HPDE6-E6E7 (cell line): Measurements from ENCODE around the gene CCDC38.
"Not testable (repeated sequence)": the region's sequence is repeated elsewhere in the genome, so short reads cannot be mapped to it uniquely, and the experiment has no call there.

Experiments used
- DNase-seq: peaks from one replicate; pipeline ENCODE4 v3.0.0; 2011; ENCODE audit warnings: missing footprints; ENCODE audit errors: extremely low spot score

CCDC38 gene

DNA sequence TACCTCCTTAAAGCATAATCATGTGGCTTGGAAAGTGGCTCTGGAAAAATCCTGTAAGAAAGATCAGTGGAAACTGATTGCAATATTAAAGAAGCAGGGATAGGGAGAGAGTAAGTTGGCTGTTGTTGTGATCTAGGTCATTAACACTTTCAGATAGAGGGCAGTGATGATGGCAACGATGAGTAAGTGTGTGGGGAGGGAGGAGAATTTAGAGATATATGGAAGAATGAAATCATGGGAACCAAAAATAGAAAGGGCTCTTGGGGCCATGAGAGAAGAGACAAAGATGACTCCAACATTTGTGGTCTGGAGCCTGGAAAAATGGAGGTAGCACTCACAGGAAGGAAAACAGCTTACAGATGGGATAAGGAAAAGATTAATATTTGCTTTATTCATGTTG is 60.3 kb downstream of the CCDC38 start:
- DNase-seq, result no peak

DNA sequence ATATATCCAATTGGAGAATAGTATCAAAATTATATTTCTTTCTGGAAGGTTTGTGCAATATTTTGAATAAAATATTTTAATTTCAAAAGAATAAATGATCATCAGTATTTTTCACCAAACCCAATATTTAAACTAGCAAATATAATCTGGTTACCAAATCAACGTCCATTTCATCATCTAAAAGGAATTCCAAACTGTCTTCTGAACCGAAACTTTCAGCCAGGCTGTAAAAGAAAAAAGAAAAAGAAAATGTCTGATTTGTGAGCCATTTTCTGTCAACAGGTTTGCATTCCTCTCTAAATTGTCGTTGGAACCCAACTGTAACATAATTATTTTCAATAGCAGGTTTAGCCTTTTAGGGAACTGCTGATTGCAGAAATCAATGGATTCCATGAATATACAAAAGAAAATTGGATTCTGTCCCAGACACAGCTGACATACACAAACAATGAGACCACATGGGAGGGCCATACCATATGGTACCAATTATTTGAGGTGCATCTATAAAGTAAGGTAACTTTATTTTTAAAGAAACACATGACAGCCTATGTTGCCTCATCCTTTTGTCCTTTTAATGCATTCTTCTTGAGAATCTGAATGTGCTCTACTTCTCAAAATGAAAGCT is 61.0 kb downstream of the CCDC38 start:
- DNase-seq, result no peak

DNA sequence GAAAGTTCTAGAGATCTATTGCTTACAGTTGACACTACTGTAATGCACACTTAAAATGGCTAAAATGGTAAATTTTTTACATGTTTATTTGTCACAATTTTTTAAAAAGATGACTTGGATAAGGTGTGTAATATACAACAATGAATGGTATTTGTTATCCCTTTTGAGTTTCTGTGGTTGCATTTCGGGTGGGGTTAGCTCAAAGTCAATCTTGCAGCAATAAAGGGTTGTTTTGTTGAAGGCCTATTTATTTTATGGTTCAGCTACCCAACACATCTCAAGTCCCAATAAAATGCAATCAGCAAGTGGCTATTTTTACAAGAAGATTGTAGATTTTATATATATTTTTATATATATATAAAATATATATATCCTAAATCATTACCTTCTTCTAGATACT is 61.5 kb downstream of the CCDC38 start:
- no peak for DNase-seq

DNA sequence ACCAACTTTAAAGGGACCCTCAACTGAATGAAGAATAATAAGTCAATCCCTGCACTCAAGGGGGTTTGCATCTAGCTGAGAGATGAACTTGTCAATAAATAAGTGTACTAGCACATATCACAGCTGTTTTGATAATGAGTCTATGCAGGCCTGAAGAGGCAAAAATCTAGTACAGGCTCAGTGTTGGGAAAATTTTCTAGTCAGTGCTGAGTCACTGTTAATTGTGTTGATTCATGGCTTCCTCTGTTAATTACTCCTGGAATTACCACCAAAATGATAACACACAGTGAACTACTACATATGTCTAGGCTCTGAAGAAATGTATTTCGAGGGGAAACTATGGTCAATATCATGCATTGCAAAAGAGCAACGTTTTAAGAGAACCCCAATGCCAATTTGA is 64.8 kb downstream of the CCDC38 start:
- no peak for DNase-seq

DNA sequence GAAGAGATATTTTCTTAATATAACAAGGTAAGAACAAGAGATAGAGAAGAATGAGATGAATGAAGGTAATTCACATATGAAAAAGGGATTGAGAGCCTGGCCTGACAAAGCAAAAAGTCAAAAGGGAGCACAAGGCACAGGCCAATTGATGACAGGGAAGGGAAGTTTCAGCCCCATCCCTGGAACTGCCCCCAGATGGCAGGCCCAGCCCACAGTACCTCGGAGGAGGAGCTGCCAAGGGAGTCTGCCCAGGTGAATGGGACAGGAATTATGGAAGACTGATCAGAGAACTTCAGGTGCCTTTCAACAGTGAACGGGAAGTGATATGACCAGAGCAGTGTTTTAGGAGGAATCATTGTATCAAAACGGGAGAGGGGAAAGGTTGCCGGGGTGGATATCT is 68.0 kb downstream of the CCDC38 start:
- DNase-seq, result no peak

DNA sequence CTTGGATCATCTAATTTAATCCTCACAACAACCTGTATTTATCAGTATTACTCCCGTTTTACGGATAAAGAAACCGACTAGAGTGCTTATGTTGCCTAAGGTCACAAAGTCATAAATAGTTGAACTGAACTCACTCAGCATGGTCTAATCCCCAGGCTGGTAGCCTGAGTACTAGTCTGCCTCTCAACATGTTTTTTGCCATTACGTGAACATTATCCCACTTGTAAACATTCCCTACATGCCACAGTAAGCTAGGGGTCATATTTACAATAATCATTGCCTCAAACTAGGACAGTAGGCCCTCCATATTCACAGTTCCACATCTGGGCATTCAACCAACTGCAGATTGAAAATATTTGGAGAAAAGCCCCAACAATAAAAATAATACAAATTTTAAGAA is 71.5 kb downstream of the CCDC38 start:
- no peak for DNase-seq

DNA sequence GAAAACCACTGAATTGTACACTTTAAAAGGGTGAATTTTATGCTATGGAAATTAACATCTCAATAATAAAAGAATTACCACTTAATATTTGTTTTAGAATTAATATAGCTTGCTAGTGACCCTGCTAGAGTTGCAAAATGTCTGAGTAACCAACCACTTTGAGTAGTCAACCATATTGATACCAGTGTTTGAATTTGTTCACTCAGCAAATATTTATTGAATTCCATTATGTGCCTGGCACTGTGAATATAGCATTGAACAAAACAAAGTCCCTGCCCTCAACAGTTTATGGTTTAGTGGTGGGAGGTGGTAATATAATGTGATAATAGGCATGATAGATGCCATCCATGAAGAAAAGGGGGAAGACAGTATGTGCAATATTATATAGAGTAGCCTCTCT is 79.1 kb downstream of the CCDC38 start:
- no peak for DNase-seq

DNA sequence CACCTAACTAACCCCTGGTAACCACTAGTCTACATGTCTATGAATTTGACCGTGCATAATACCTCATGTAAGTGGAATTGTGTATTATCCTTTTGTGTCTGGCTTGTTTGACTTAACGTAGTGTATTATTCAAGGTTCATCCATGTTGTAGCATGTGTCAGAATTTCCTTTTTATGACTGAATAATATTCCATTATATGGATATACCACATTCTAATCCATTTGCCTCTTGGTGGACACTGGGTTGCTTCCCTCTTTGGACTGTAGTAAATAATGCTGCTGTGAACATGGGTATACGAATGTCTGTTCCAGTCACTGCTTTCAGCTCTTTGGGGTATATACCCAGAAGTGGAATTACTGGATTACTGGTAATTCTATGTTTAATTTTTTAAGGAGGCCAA is 80.4 kb downstream of the CCDC38 start:
- no peak for DNase-seq

DNA sequence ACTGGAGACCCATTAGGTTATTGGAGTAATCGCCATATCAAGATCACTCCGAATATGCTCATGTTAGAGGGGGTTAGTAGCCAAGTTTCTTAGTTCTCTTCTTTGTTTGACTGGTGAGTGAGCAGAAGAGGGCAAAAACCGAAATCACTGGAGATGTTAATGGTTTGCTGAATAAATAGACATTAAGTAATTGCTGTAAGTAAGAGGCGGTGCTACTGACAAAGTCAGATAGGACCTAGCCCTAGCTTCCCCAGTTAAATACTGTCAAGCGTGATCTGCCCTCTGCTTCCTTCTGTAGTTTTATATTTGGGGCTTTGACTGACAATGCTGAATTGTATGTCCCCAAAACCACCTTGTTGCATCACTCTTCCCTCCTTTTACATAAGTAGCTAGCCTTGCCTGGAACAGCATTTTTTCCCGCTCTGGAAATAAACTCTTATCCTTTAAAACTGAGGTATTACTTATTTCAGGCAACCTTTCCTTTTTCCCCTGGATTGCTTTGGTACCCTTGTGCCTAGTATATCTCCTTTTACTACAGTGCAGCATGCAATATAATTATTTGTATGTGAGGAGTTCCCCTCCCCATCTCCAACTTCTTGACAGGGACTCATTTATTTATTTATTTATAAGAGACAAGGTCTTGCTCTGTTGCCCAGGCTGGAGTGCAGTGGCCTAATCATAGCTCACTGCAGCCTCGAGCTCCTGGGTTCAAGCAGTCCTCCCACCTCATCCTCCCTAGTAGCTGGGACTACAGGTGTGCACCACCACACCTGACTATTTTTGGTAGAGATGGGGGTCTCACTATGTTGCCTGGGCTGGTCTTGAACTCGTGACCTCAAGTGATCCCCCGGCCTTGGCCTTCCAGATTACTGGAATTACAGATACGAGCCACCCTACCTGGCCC is 82.2 kb downstream of the CCDC38 start:
- no peak for DNase-seq

DNA sequence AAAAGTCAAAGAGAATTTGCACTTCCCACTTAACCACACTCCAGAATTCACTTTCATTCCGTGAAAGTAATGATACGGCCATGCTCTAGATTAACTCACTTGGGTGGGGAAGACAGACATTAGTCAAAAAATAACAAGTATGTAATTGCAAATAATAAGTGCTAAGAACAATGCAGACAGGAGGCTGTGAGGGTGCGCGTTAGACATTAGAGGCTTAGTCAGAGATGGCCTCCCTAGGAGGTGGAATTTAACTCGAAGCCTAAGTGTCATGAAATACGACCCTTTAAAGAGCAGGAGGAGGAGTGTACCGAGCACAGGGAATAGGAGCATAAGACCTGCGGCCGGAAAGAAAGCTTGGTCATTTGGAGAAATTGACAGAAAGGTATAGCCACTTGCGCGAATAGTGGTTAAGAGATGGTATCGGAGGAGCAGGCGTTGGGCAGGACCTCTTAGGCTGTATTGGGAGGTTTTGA is 83.0 kb downstream of the CCDC38 start:
- DNase-seq, result no peak

DNA sequence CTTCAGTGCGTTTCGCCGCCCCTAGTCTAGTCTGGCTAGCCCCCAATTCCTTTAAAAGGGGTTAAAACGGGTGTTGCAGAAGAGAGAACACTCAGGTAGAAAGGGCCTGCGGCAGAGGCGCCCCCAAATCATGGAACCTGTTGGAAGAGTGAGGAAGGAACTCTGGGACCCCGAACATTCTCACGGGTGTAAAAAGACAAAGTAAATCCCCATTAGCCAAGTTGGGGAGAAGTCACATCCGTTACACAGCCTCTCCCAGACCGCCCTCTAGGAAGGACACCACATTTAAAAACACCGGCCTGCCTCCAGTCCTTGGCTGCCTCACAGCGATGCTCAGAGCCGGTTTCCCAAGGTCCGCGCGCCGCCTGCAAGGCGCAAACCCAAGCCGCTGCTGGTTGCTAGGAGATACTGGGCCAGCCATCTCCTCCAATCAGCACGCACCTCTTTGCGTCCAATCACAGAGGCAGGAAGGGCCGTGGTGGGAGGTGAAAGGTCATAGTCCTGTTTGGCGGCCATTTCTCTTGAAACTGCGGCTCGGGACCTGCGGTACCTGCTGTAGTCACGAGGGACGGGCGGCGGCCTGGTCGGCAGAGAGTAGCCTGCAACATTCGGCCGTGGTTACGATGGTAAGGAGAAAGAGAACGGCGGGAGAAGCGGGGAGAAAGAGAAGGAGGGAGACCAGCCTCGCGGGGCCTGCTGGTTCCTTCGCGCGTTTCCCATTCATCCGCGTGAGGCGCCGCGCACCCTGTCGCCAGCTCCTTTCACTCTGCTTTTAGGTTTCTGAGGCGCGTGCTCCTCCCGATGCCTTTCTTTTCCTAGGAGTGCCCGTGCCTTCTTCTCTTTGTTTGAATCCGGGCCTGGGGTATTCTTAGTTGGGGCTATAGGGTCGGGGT is 83.7 kb downstream of the CCDC38 start, which contains the start of gene SNRPF:
TSS of gene SNRPF (plus strand) at position 502 of the 893 bp plus-strand sequence. CDS start at position 624, 122 bp downstream.
- peak; percentile 100 for DNase-seq

DNA sequence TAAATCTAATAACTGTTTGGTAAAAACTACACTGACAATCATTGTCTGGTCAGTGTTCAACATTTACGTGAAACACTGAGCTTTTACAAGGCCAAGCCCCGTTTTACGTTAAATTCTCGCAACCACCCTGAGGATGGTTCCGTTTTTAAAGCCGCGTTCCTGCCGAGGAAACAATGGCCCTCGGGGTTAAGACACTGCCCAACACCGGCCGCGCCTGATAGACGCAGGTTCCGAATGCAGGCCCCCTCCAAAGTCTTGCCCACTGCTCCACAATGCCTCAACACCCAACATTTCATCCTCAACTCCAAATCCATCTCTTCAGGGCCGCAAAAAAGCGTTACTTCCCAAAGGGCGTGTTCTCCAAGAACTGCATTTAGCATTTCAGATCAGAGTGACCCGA is 84.6 kb downstream of the CCDC38 start:
- no peak for DNase-seq

DNA sequence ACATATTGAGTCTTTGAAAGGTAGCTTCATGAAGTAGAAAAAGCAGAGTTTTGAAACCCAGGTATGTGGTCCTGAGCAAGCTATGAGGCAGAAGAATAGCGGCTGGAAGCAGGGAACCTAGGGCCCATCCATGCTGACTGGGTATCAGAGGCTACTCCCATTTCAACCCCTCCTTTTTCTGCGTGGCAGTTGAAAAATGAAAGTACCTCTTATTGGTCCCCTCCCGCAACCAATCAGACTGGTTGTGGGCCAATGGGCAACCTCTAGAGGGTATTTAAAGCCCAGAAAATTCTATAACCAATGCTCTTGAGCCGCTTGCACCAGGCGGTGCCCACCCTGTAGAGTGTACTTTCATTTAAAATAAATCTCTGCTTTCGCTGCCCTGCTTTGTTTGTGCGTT is 85.3 kb downstream of the CCDC38 start:
- no peak for DNase-seq

DNA sequence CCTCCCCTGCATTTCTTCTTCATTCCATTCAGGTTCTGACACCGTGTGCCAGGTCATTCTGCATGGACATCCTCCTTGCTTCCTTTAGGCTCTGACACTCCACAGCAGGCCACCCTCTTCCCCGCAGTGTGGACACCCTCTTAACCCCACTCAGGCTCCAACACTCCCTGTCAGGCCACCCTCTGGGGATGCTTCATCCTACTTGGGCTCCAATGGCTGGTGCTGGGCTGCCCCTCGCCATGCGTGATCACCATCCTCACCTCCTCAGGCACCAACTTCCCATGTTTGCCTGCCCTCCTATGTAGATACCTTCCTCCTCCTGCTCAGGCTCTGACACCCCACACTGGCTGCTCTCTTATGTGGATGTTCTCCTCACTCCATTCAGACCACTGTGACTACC is 90.3 kb downstream of the CCDC38 start:
- no peak for DNase-seq

DNA sequence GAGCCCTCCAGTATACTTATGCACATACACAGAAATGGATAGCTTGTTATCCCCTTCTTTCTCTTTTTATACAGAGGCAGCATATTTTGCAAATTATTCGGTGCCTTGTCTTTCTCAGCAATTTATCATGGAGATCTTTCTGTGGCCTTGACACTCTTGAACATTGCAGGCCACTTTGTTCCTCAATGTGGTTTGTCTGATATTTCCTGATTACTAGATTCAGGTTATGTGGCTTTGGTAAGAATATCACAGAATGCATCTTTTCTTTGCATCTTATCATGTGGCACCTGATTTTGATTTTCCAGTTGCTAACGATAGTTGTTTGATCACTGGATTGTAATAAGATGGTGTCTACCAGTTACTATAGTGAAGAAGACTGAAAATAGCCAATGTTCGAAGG is 90.8 kb downstream of the CCDC38 start:
- DNase-seq, result no peak

DNA sequence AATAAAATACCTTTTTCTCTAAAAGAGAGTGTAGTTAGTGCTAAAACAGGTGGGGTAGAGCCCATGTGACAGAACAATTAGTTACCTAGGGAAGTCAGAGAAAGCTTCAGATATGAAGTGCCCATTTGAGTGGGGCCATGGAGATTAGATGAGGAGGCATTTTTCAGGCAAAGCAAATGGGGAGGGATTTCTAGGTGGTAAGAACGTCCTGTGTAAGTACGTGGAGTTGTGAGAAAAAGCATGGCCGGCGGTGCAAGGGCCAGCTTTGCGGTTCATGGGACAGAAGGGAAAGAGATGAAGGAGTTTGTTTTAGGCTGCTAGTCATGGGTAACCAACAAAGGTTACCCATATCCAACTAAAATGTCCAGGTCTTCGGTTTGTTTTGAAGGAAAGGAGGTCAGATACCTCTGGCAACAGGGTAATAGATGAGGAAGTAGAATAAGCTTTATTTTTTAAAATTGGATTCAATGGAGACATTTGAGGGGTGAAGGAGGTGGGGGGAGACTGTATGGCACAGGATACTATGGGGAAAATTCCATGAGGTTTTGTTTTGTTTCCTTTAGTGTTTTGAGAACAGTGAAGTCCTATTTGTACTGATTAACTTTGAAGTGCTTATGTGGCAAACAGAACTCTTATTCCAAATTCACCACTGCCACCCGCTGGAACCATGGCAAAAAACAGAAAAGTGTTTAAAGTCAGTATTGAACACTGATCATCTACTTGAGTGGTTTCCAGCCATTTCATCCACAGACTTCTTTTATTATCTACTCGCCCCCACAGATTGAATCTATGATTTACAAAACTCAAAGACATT is 93.6 kb downstream of the CCDC38 start:
- DNase-seq, result peak; percentile 22

DNA sequence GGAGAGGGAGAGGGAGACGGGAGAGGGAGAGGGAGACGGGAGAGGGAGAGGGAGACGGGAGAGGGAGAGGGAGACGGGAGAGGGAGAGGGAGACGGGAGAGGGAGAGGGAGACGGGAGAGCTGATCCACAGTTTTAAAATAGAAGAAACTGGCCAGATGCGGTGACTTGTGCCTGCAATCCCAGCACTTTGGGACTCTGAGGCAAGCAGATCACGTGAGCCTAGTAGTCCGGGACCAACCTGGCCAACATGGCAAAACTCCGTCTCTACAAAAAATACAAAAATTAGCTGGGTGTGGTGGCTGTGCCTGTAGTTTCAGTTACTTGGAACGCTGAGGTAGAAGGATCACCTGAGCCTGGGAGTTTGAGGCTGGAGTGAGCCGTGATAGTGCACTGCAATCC is 100.0 kb downstream of the CCDC38 start:
- DNase-seq, result not testable (repeated sequence)

DNA sequence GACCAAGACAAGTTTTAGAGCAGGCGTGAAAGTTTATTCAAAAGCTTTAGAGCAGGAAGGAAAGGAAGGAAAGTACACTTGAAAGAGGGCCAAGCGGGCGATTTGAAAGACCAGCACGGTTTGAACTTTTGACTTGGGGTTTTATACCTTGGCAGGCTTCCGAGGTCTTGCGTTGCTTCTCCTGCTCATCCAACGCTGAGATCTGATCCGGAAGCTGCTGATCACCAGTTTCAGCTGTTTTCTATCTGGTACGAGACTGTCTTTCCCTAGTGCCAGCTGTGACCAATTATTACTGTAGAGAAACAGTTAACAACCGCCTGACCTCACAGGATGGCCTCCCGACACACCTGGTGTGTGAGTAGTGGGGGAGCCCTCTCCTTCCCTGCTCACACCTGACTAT is 104.3 kb downstream of the CCDC38 start:
- DNase-seq, result no peak

DNA sequence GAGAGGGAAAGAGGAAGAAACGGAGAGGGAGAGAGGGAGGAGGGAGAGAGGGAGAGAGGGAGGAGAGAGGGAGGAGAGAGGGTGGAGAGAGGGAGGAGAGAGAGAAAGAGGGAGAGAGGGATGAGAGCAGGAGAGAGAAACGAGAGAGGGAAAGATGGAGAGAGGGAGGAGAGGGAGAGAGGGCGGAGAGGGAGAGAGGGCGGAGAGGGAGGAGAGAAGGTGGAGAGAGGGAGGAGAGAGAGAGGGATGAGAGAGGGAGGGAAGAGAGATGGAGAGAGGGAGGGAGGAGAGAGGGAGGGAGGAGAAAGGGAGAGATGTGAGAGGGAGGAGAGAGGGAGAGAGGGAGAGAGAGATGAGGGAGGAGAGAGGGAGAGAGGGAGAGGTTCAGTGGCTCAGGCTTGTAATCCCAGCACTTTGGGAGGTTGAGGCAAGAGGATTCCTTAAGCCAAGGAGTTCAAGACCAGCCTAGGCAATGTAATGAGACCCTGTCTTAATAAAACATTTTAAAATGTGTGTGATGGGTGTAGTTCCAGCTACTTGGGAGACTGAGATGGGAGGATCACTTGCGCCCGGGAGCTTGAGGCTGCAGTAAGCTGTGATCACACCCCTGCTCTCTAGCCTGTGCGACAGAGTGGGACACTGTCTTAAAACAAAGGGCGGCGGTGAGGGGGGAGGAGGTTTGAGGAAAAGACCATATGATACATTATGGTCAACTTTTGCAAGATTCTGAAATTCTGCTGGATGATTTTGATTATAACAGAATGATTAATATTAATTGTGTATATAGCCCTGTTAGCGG is 105.0 kb downstream of the CCDC38 start:
- no peak for DNase-seq

DNA sequence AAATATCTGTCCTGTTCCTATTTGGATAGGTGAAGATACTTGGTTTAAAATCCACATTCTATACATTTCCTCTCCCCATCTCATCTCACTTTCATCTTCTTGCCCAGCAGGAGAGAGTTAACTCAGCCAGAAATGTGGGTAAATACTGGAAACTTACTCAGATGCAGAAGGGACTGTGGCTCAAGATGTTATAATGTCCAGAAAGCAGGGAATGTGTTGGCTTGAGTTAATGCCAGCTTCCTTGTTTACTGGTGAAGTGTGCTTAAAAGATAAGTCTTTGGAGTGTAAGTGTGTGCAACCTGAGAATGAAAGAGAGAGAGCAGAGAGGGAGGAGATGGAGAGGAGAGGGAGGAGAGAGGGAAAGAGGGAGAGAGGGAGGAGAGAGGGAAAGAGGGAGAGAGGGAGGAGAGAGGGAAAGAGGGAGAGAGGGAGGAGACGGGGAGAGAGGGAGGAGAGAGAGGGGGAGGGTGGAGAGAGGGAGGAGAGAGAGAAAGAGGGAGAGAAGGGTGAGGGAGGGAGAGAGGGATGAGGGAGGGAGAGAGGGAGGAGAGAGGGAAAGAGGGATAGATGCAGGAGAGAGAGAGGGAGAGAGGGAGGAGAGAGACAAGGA is 105.7 kb downstream of the CCDC38 start:
- DNase-seq, result no peak
